Measurements from ENCODE around the gene WDFY3.

- TF ChIP-seq, protein P1, sequence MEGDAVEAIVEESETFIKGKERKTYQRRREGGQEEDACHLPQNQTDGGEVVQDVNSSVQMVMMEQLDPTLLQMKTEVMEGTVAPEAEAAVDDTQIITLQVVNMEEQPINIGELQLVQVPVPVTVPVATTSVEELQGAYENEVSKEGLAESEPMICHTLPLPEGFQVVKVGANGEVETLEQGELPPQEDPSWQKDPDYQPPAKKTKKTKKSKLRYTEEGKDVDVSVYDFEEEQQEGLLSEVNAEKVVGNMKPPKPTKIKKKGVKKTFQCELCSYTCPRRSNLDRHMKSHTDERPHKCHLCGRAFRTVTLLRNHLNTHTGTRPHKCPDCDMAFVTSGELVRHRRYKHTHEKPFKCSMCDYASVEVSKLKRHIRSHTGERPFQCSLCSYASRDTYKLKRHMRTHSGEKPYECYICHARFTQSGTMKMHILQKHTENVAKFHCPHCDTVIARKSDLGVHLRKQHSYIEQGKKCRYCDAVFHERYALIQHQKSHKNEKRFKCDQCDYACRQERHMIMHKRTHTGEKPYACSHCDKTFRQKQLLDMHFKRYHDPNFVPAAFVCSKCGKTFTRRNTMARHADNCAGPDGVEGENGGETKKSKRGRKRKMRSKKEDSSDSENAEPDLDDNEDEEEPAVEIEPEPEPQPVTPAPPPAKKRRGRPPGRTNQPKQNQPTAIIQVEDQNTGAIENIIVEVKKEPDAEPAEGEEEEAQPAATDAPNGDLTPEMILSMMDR (IDR thresholded peaks at IDR 0.05): no peak
- no peak for TF ChIP-seq EZH2 (IDR thresholded peaks at IDR 0.05; ENCODE audit: borderline replicate concordance, insufficient read depth, low read depth, low read length, poor library complexity, severe bottlenecking)
Observed at GRCh38 chr4:84691800-84692199, 274.7 kb downstream of the WDFY3 start.

All from B cell (primary cell).